OCI-LY1 (cell line): ENCODE results near the gene MAPT.

Experiments used
- CTCF ChIP-seq: fragments of 200-600 bp; sonication (generic), shearing (Covaris generic); IDR thresholded peaks from 2 replicates; pipeline ENCODE4 v1.5.1; 2017; ENCODE audit warnings: mild to moderate bottlenecking, antibody characterized with exemption, low read length, moderate library complexity, mixed read lengths
- EZH2 ChIP-seq: fragments of 200-600 bp; sonication (generic), shearing (Covaris generic); IDR thresholded peaks from 2 replicates; pipeline ENCODE4 v1.8.0; 2017; ENCODE audit warnings: borderline replicate concordance, mixed run types, mild to moderate bottlenecking, antibody characterized with exemption, low read length, moderate library complexity, mixed read lengths

- TF ChIP-seq CTCF (no peak), EZH2 (no peak)
Observed at GRCh38 chr17:46042925-46043324, 148.6 kb downstream of the MAPT start.
